RKO (cell line): ENCODE data around the gene MCC.
A peak's percentile ranks its signal among the peaks of the same experiment; 100 is the strongest.

Experiments used
- DNase-seq: peaks from one replicate; pipeline ENCODE4 v3.0.0-alpha.2; 2016; ENCODE audit warnings: low spot score

MCC gene

GRCh38 chr5:113364466-113364865 lies 123.8 kb downstream of the MCC start:
- no peak for DNase-seq

GRCh38 chr5:113361701-113362100 lies 126.6 kb downstream of the MCC start:
- no peak for DNase-seq

GRCh38 chr5:113359419-113359818 lies 128.8 kb downstream of the MCC start:
- DNase-seq: no peak

GRCh38 chr5:113358696-113359095 lies 129.6 kb downstream of the MCC start:
- DNase-seq: no peak

DNA sequence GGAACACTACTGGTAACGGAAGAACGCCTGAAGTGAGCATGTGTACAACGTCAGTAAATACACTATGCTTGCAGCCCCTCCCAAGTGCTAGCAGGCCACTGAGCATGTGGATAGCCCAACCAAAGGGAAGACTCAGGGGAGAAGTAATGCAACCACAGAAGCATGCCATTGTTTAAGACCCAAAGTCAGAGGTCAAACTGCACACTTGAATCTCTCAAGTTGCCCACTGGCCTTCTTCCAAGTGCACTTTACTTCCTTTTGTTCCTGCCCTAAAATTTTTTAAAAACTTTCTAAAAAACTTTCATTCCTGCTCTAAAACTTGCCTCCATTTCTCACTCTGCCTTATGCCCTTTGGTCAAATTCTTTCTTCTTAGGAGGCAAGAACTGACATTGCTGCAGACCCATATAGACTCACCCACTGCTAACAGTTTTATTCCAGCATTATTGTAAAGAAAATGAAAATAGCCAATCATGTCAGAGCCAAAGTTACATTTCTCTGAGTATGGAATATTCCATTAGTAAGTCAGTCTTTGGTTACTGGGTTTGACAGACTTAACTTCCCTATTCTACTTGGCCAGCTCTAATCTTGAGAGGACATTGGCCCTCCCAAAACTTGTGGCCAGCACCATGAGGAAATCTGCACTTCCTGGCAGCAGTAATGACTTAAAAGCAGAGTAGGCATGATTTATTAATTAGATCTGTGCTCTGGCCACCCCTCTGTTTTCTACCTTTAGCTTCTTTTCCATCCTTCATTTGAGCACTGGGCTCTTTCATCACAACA lies 130.4 kb downstream of the MCC start:
- no peak for DNase-seq

DNA sequence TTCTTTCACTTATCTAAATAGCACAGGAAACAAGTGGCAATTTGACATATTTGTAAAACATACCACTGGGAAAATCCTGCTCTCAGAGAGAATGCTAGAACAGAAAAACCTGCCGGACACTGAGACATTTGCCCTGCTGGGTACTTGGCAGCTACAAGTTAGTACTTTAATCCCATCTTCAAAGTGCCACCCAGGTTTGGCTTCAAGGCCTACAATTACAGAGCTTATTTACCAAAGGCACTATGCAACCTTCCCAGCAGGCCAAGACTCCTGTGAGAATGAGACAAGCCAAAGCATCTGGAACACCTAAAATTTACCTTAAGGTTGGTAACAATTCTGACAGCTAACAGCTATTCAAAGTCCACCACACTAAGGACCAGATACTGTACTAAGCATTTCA lies 131.8 kb downstream of the MCC start:
- no peak for DNase-seq

DNA sequence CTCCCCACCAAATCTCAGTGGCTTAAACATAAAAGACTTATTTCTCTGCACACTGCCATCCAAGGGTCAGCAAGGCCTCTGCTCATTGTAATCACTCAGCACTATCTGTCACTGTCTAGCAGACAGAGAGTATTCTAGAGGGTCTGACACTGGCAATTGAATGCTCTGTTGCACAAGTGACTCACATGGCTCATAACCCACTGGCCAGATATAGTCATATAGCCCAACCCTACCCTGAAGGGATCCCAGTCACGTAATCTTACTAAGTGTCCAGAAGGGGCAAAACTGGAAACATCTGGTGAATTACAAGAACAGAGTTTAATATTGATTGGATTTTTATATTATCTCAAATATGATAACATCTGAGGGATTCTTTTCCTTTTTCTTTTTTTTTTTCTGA lies 134.2 kb downstream of the MCC start:
- DNase-seq: no peak

- no peak for DNase-seq
Observed at GRCh38 chr5:113347572-113347971, 140.7 kb downstream of the MCC start.

DNA sequence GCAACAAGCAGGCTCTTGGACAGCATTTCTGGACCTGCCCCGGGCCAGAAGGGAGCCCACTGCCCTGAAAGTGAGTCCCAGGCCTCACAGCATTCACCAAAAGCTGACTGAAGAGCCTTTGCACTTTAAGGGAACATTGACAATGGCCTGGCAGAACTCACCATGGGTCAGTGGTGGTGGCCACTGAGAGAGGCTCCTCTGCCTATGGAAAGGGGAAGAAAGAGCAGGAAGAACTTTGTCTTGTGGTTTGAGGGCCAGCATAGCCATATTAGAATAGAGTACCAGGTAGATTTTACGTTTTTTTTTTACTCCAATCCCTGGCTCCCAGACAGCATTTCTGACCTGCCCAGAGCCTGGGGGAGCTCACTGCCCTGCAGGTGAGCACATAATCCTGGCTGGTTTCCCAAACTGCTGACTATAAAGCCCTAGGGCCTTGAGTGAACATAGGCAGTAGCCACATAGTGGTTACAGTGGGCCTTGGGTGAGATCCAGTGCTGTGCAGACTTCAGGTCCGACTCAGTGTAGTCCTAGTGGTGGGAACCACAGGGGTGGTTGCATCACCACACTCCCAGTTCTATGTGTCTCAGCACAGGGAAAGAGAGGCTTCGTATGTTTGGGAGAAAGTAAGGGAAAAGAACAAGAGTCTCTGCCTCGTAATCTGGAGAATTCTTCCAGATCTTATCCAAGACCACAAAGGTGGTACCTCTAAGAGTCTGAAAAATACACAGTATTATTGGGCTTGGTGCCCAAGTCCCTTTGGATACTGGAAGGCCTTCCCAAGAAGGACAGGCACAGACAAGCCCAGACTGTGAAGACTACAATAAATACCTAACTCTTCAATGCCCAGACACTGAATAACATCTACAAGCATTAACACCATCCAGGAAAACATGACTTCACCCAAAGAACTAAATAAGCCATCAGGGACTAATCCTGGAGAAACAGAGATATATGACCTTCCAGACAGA lies 143.0 kb downstream of the MCC start:
- no peak for DNase-seq

DNA sequence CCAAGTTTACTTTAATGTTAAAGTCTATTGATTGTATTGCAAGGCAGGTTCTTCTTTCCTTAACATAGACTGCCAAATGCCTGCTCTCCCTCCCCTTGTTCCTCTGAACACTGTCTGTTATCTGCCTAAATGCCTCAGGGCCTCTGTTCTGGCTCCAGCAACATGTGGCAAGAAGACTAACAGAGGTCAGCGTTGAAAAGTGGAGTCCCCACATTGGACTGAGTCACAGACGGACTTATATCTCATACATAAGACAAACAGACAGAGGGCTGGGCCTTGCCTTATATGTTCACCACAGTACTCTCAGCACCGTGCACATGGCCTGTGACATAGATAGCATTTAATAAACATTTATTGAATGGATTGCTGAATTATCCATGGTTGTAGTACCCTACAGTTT lies 144.9 kb downstream of the MCC start:
- no peak for DNase-seq

DNA sequence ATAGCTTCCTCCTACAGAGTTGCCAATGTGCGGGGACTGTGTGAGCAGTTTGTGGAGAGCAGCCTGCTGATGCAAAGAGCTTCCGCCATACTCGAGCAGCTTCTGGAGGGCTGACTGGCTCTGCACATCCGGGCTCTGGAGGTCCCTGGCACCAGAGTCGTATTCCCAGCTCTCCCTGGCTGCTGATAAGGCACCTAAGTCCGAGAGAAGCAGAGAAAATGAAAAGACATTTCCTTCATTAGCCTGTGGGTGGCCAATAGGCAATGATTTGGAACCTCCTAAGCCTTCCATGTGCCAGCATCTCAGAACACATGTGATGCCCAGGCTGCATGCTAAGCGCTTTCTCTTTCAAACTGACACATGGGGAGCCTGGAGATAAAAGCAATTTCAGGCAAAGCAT lies 147.7 kb downstream of the MCC start:
- no peak for DNase-seq

DNA sequence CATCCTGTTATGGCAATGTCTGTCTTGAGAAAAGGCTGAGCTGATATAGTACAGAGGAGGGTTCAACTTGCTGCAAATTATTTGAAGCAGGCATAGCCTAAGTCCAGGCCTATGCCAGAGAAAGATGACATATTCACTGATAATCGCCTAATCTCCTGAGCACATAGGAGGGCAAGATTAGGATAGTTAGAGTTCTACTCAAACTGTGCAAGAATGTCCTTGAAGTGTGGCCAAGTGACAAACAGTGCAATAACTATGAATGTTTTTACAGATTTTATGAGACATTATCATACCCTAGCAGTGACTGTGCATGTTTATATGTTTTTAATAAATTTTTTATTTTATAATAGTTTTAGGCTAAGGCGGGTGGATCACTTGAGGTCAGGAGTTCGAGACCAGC lies 149.6 kb downstream of the MCC start:
- DNase-seq: no peak

DNA sequence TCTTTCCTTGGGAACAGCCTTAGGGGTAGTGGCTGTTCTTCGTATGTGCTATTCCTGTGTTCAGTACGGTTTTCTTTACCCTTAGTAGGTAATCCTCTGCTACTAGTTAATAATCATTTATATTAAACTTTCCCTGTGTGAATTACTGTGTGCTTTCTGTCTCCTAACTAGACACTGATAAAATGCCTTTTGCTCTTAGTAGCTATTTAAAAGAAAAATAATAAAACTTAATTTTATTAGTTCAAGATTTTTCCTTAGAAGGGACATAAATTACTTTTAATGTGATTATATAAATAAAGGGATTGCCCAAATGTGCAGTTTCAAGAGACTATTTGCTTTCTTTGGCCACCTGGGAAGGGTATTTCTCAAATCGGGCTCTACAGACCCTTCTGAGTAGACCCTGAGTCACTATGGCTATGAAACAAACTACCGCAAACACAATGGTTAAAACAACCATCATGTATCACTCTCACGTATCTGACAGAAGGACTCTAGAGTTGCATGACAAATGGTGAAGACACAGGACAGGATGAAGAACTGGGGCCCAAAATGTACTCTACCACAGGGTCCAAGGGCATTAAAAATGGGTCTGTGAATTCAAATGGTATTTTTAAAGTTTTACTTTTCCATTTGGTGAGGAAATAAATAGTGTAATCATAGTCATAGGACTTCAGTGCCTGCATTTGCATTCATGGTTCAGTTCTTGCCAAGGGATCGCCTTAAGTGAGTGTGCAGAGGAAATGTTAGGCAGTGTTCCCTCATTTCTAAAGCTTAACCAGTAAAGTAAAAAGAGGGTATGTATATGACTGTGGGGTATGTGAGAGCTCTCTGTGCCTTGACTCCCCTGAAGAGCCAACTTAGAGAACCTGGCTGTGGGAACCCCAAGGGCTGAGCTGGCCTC lies 150.5 kb downstream of the MCC start:
- DNase-seq: no peak

DNA sequence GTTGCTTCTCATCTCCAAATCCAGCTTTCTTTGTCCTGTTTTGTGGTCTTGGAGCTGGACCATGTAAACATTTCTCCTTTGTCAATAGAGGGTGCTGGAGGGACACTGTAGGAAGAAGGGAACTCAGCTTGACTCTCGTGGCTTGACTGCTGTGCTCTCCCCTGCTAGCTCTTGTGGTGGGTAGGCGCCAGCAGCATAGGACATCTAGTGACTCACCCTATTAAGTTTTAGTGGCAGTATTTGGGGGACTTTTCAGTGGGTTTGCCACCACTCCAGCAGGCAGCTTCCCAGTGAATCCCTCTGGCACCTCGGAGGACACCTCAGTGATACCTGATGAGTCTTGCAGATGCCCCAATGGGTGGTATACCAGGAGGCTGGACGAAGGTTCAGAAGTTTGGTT lies 151.3 kb downstream of the MCC start:
- peak; percentile 61 for DNase-seq

- DNase-seq: no peak
Observed at GRCh38 chr5:113333411-113333810, 154.8 kb downstream of the MCC start.

DNA sequence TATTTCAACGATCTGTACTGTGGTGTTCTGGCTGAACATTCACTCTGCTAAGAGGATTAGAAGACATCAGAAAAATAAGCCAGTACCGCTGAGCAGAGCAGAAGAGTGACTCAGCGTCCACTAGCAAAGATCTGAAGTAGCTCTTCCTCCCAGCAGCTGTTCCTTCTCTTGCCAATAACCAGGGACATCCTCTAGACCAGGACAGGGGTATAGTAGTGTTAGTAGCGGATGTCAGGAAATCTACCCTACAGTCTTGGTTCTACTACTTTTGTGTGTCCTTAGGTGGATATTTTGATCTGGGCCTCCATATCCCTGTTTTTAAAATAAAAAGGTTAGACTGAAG lies 157.1 kb downstream of the MCC start:
- DNase-seq: no peak

- DNase-seq: peak; percentile 43
Observed at GRCh38 chr5:113330533-113331208, 157.6 kb downstream of the MCC start.

DNA sequence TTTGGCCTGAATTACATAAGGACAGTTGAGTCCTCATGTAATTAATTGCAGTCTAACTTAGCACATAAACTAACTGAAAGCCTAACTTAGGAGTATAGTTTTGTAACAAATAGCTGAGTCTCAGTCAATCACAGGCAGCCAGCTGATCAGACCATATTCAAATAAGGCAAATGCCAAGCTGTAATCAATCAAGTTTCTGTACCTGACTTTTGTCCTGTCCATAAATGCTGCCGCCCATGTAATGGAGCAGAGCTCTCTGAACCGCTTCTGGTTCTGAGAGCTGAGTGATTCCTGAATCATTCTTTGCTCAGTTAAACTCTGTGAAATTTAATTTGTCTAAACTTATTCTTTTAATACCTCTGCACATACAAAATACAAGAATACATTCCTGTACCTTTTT lies 158.3 kb downstream of the MCC start:
- DNase-seq: no peak

DNA sequence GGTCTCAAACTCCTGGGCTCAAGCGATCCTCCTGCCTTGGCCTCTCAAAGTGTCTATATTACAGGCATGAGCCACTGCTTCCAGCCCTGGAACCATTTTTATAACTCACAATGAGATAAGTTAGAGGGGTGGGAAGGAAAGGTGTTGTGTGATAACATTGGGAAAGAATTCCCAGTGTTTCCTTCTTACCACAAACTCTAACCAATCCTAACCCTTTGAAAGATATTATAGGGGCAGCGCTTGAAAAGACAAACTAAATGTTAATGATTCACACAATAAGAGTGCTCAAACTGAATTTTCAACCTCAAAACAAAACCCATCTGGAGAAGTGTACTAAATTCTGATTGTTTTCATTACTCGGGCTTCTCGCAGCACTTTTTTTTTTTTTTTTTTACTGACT lies 163.2 kb downstream of the MCC start:
- DNase-seq: no peak

- no peak for DNase-seq
Observed at GRCh38 chr5:113321276-113321675, 167.0 kb downstream of the MCC start.

DNA sequence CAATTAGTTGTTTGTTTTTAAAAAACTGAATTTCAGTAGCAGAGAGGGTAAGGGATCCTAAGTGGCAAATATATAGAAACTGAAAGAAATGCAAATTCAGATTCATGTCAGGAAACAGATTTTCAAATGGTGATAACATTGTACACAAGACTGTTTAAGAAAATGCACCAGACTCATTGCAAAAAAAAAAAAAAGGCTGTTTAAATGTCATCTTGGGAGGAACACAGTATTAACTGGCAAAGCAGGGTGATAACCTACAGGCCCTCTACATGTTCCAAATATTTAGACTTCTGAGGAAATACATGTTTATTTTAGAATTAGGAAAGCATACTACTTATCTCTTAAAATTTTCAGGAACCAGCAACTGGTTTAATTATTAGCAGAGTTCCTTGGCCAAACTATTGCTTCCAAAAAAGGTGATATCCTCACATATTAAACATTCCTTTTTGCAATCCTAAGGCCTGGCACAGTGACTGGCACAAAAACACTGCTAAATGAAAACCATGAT lies 167.9 kb downstream of the MCC start:
- DNase-seq: no peak
